ENCODE data around the gene CNGB1.
"Not testable (repeated sequence)": the region's sequence is repeated elsewhere in the genome, so short reads cannot be mapped to it uniquely, and the experiment has no call there.

Gene CNGB1

GRCh38 chr16:57858635-57859034, 112.3 kb downstream of the CNGB1 start:
- no peak overlapping the region for H3K4me3 ChIP-seq (ENCODE audit: low read length)
- DNase-seq (ENCODE audit: low read depth): no peak
- TF ChIP-seq CTCF (conservative IDR thresholded peaks at IDR 0.05; ENCODE audit: low read depth, low read length): no peak

- H3K4me3 ChIP-seq (ENCODE audit: low read length); DNase-seq (ENCODE audit: low read depth): not testable (repeated sequence)
These were observed 112.9 kb downstream of the CNGB1 start for GRCh38 chr16:57857991-57858390.

GRCh38 chr16:57855188-57855587, 115.7 kb downstream of the CNGB1 start:
- no peak for DNase-seq (ENCODE audit: low read depth)
- TF ChIP-seq CTCF (conservative IDR thresholded peaks at IDR 0.05; ENCODE audit: low read depth, low read length): no peak
- no peak overlapping the region for H3K4me3 ChIP-seq (ENCODE audit: low read length)

- no peak overlapping the region for H3K4me3 ChIP-seq (ENCODE audit: low read length)
- DNase-seq (ENCODE audit: low read depth): no peak
- no peak for TF ChIP-seq CTCF (conservative IDR thresholded peaks at IDR 0.05; ENCODE audit: low read depth, low read length)
These were observed 118.7 kb downstream of the CNGB1 start for GRCh38 chr16:57852189-57852588.

GRCh38 chr16:57848181-57848580, 122.7 kb downstream of the CNGB1 start:
- no peak overlapping the region for H3K4me3 ChIP-seq (ENCODE audit: low read length)
- no peak for DNase-seq (ENCODE audit: low read depth)
- no peak for TF ChIP-seq CTCF (conservative IDR thresholded peaks at IDR 0.05; ENCODE audit: low read depth, low read length)

- not testable (repeated sequence) for H3K4me3 ChIP-seq (ENCODE audit: low read length); DNase-seq (ENCODE audit: low read depth)
These were observed 124.0 kb downstream of the CNGB1 start for GRCh38 chr16:57846931-57847330.

- no peak for TF ChIP-seq CTCF (conservative IDR thresholded peaks at IDR 0.05; ENCODE audit: low read depth, low read length)
- H3K4me3 ChIP-seq (ENCODE audit: low read length): no peak overlapping the region
- no peak for DNase-seq (ENCODE audit: low read depth)
These were observed 124.7 kb downstream of the CNGB1 start for GRCh38 chr16:57846078-57846697.

- no peak for TF ChIP-seq CTCF (conservative IDR thresholded peaks at IDR 0.05; ENCODE audit: low read depth, low read length)
- no peak overlapping the region for H3K4me3 ChIP-seq (ENCODE audit: low read length)
- no peak for DNase-seq (ENCODE audit: low read depth)
These were observed 125.8 kb downstream of the CNGB1 start for GRCh38 chr16:57845115-57845514.

Data from retinal pigment epithelial cell (primary cell).